Central memory CD4-positive, alpha-beta T cell (primary cell): Measurements from ENCODE around the gene DNER.
A peak's percentile ranks its signal among the peaks of the same experiment; 100 is the strongest.
"Not testable (repeated sequence)": the region's sequence is repeated elsewhere in the genome, so short reads cannot be mapped to it uniquely, and the experiment has no call there.

ENCODE experiments used
- DNase-seq: peaks from one replicate; pipeline ENCODE4 v3.0.0; 2022
- total RNA-seq, 3 experiments: gene quantifications; one replicate each; lab custom pipeline; 2026; lab: John Stamatoyannopoulos, UW

DNER gene
- 0 reads per million in 3 experiments for total RNA-seq

DNA sequence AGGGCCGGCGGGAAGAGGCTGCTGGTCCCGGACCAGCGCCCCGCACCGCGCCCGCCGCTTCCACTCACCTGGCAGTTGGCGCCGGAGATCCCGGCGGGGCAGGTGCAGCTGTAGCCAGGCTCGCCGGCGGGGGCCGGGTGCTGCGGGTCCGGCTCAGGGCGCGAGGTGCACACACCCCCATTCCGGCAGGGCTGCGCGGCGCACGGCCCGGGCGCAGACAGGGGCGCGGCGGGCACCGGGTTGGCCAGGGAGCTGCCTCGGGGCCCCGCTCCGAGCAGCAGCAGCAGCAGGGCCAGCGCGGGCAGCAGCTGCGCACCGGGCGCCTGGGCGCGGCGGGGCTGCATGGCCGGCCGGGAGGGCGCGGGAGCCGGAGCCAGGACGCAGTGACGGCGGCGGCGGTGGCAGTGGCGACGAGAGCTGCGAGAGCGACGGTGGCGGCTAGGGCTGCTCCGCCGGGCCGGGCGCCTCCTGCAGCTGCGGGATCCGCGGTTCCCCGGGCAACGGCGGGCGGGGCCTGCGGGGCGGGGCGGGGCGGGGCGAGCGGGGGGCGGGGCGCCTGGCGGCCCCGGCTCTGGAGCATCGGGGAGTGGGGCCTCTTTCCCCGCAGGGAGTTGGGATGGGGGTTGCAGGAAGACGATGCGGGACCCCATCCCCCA lies at the start of gene DNER:
Gene DNER, minus strand, starts transcription at position 476 of the 656 bp plus-strand sequence. Its CDS starts 132 bp downstream, at position 344.
- DNase-seq, result peak; percentile 30

DNA sequence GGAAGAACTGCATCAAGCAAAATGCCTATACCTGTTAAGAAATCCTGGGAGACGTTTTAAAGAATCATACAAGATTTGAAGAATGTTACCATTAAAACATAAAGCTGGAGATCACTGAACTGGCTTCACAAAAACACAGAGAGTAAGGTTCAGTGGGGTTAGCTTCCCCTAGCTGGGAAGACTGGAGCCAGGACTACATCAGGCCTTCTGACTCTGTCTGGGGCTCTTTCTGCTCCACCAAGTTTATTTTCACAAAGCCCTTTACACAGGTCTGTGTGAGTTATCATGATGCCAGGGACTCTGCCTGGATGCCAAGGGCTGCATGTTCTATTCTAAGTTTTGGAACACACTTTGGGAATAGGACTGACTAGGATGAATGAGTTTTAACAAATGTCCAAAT lies 47.3 kb upstream of the DNER start:
- DNase-seq, result no peak

GRCh38 chr2:229757462-229757861 lies 43.1 kb upstream of the DNER start:
- not testable (repeated sequence) for DNase-seq

DNA sequence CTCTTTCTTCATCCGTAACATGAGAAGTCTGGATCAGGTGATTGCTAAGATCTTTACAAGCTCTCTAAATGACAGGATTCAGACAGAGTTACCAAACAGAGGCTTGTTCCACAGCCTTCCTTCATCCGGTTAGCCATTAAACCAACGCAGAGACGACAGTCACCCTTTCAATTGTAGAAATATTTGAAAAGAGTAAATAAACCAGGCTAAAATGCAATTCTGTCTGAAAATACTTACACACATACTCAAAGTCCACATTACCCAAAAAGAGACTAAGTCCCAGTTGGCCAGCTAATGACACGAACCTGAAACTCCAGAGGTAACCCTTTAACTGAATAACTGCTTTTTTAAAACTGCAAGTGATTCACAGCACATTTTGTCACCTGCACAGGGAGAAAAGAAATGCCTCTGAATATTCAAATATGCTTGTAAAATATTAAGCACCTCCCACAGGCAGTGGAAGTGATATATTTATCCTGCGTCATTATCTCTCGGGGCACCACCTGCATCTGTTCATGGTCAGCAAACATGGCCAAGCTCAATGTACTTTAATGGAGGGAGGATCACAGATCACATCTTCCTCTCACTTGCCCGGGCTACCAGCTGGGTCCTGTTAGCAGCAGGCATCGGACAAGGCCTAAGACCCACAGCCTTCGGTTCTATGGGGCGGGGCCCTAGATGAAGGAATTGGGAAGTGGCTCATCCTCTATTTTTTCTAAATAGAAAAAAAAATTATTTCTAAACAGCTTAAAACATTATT lies 38.8 kb upstream of the DNER start:
- DNase-seq, result no peak

- DNase-seq, result no peak
Measured at GRCh38 chr2:229749779-229750178, 35.4 kb upstream of the DNER start.

DNA sequence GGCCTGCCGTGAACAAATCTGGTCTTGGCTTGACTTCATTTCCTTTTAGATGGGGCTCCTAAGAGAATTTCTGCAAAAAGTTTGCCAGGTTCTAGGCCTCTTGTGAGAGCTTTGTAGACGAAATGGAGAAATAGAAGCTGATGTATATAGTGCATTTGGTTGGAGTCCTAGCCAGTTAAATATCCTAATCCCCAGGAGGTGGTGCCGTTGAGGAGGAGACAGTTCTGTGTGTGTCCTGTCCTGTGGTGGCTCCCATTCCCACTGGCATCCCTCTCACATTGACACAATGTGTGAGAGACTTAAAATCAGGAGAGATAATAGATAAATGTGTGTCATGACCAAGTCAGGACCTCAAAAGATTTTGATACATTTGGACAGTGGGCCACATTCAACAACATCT lies 34.6 kb upstream of the DNER start:
- DNase-seq, result no peak

GRCh38 chr2:229742691-229743090 lies 28.3 kb upstream of the DNER start:
- DNase-seq, result not testable (repeated sequence)

DNA sequence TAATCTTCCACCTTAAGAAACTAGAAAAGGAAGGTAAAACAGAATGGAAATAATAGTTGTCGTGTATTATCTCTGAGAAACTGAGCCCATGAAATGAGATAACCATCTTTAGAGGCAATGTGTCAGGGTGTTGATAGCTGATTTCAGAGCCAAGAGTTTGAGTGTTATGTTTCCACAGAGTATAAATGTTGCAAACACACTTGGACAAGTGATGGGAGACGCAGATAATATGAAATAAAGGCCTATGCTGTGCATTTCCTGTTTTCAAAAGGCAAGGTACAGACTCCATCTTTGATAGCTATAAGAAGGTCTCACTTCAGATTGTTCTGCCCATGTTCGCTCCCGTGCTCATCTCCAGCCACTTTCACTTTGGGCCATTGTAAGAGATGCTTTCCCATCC lies 25.9 kb upstream of the DNER start:
- no peak for DNase-seq

- DNase-seq, result no peak
Measured at GRCh38 chr2:229738024-229738625, 23.8 kb upstream of the DNER start.

DNA sequence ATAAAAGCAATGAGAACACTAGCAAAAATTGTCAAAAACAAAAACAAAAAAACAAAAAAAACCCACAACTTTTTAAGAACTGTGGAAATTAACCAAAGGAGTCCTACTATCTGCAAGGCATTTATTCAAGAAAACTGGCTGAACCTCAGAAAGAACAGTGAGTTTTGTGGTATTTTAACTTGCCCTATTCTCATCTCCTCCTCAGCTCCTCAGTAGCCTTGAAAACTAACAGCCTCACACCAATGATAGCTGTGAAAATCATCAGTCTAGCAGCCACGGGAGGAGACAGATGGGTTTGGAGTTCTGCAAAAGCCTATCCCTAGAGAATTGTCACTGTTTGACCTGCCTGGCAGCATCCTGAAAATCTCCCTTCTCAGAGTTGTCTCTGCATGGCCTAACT lies 20.1 kb upstream of the DNER start:
- no peak for DNase-seq

DNA sequence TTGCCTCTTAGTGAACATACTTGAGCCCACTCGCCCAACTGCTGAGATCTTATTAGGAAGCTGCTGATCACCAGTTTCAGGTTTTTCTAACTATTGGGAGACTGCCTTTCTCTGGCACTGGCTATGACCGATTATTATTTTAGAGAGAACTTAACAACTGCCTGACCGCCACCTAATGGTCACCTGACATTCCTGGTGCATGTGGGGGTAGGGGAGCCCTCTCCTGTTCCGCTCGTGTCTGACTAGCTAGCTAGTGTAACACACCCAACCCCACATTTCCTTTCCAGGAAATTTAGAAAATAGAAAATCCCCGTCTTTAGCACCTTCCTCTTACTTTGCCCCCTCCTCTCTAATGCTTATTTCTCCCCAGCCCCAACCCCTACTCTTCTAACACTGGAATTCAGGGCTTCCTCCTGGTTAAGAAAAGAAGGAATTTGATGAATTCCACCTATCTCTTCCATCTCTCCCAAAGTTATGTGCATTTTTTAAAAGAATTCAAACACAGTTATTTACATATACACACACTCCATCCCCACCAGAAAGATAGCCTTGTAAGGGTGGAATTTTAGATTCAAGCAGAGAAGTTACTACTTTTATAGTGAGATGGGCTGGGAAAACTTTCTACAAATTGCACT lies 19.4 kb upstream of the DNER start:
- DNase-seq, result no peak

DNA sequence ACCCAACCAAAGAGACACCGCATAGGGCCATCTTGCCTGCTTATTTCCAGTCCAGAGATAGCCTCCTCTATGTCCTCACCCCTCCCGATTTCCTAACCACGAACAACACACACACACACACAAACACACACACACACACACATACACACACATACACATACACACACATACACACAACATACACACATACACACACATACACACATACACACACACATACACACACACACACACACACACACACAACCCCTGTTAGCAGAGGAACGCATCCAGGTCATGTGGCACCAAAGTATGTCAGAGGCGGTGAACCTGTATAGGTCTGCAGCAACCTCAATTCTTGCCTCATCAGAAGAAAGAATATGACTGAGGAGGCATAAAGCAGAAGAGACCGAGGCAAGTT lies 18.5 kb upstream of the DNER start:
- no peak for DNase-seq

GRCh38 chr2:229731916-229732315 lies 17.6 kb upstream of the DNER start:
- DNase-seq, result no peak

- DNase-seq, result no peak
Measured at GRCh38 chr2:229731363-229731762, 17.0 kb upstream of the DNER start.

DNA sequence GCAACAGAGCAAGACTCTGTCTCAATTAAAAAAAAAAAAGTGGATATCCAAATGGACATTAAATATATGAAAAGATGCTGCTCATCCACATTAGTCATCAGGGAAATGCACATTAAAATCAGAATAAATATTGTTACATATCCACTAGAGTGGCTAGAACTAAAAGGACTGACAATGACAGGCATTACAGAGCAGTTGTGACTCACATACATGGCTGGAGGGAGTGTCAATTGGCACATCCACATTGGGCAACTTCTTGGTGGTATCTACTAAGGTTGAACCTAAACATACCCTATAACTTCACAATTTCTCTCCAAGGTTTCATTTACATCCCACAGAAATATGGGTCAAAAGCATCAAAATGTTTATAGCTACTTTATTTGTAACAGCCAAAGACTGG lies 14.0 kb upstream of the DNER start:
- no peak for DNase-seq

- no peak for DNase-seq
Measured at GRCh38 chr2:229726643-229727042, 12.3 kb upstream of the DNER start.

- no peak for DNase-seq
Measured at GRCh38 chr2:229725716-229726574, 11.6 kb upstream of the DNER start.

GRCh38 chr2:229723192-229723591 lies 8.8 kb upstream of the DNER start:
- DNase-seq, result not testable (repeated sequence)

- DNase-seq, result no peak
Measured at GRCh38 chr2:229719926-229720647, 5.7 kb upstream of the DNER start.

- DNase-seq, result no peak
Measured at GRCh38 chr2:229718057-229718456, 3.7 kb upstream of the DNER start.

- DNase-seq, result no peak
Measured at GRCh38 chr2:229715895-229716507, 1.6 kb upstream of the DNER start.
